ENCODE measurements around the gene ZSCAN5A.
"Not testable (repeated sequence)": the region's sequence is repeated elsewhere in the genome, so short reads cannot be mapped to it uniquely, and the experiment has no call there.

Gene ZSCAN5A

DNA sequence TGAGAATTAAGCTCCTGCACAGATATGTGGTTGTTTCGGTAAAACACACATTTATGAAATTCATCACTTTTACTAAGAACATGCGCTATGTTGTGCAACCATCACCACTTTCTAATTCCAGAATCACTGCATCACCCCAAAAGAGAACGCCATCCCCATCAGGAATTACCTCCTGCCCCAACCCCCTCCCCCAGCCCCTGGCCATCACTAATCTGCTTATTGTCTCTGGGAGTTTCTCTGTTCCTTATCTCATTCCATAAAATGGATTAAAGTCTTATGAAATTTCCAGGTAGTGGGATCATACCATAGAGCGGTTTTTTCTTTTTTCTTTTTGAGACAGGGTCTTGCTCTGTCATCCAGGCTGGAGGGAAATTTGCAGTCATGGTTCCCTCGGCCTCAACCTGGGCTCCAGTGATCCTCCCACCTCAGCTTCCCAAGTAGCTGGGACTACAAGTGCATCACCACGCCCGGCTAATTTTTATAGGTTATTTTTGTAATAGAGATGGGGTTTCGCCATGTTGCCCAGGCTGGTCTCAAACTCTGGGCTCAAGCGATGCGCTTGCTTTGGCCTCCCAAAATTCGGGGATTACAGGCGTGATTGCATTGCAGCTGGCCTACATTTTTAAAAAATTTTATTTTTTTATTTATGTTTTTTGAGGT, 120.5 kb downstream of the ZSCAN5A start:
- H3K4me3 ChIP-seq (ENCODE audit: low read length): no peak overlapping the region
- no peak for DNase-seq (ENCODE audit: low read depth)
- TF ChIP-seq, protein P1, sequence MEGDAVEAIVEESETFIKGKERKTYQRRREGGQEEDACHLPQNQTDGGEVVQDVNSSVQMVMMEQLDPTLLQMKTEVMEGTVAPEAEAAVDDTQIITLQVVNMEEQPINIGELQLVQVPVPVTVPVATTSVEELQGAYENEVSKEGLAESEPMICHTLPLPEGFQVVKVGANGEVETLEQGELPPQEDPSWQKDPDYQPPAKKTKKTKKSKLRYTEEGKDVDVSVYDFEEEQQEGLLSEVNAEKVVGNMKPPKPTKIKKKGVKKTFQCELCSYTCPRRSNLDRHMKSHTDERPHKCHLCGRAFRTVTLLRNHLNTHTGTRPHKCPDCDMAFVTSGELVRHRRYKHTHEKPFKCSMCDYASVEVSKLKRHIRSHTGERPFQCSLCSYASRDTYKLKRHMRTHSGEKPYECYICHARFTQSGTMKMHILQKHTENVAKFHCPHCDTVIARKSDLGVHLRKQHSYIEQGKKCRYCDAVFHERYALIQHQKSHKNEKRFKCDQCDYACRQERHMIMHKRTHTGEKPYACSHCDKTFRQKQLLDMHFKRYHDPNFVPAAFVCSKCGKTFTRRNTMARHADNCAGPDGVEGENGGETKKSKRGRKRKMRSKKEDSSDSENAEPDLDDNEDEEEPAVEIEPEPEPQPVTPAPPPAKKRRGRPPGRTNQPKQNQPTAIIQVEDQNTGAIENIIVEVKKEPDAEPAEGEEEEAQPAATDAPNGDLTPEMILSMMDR (IDR thresholded peaks at IDR 0.05; ENCODE audit: insufficient read depth, low read depth, low read length, missing control alignments): no peak

DNA sequence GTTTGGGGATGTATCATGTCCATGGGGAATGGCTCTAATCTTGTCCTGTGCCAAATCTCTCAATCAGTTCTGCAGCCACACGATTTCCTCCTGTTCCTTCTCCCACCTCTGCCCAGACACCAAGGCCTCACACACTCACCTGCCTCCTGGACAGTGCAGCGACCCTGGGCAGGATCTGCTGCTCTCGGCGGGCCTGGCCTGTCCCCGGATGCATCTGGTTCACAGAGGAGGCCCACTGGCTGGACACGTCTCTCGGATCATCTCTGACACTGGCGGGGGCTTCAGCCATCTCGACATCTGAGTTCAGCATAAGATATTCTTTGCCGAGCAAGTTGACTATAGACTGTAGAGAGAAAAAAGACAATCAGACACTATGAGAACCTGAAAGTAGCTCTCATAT, 122.9 kb downstream of the ZSCAN5A start:
- TF ChIP-seq, protein P1 (IDR thresholded peaks at IDR 0.05; ENCODE audit: insufficient read depth, low read depth, low read length, missing control alignments): no peak
- no peak for DNase-seq (ENCODE audit: low read depth)
- no peak overlapping the region for H3K4me3 ChIP-seq (ENCODE audit: low read length)

DNA sequence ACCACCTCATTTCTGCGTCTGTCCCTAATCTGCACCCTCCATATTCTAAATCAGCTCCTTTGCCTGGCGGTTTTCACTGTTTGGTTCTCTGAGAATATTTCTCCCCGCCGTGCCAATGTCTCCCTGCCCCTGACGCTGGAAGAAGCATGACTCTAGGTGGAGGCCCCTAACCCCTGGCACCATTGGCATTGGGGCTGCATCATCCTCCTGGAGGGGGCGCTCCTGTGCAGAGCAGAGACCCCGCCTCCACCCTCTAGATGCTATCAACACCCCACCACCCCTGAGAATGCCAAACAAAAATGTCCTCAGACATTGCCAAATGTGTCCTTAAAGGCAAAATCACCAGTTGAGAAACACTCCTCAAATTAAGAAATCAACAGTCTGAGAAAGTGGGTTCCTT, 123.5 kb downstream of the ZSCAN5A start:
- no peak overlapping the region for H3K4me3 ChIP-seq (ENCODE audit: low read length)
- no peak for DNase-seq (ENCODE audit: low read depth)
- TF ChIP-seq, protein P1 (IDR thresholded peaks at IDR 0.05; ENCODE audit: insufficient read depth, low read depth, low read length, missing control alignments): no peak

DNA sequence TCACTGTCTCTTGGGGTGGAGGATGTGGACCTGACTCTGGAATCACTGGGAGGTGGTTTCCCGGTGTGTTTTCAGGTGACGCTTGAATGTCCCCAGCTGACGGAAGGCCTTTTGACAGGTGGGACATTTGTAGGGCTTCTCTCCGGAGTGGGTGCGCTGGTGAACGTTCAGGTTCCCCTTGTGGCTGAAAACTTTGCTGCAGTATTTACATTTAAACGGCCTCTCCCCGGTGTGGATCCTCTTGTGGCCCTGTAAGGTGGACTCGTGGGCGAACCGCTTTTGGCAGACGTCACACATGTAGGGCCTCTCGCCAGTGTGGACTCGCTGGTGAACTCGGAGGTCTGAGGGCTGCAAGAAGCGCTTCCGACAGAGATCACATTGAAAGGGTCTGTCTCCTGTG, 124.9 kb downstream of the ZSCAN5A start:
- no peak for DNase-seq (ENCODE audit: low read depth)
- no peak overlapping the region for H3K4me3 ChIP-seq (ENCODE audit: low read length)
- TF ChIP-seq, protein P1 (IDR thresholded peaks at IDR 0.05; ENCODE audit: insufficient read depth, low read depth, low read length, missing control alignments): no peak

DNA sequence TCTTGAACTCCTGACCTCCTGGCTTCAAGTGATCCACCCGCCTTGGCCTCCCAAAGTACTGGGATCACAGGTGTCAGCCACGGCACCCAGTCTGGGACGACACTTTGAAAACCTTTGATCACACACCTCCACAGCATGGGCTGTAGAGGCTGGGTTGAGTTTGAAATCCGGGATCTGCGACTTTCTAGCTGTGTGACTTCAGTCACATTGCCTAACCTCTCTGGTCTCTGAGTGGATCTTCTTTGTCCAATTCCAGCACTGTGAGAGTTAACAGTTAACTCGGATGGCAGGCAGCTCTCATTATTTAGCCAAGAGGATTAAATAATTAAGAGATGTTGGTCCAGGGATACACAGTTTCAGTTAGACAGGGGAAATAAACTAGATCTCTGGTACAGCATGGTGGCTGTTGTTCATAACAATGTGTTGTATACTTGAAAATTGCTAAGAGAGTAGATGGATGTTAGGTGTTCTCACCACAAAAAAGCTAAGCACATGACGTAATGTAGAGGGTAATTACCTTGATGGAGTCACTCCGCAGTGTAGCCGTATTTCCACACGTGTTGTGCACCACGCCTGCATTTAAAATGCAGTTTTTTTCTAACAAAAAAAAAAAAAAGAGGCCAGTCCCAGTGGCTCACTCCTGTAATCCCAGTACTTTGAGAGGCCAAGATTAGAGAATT, 136.9 kb downstream of the ZSCAN5A start:
- no peak overlapping the region for H3K4me3 ChIP-seq (ENCODE audit: low read length)
- TF ChIP-seq, protein P1 (IDR thresholded peaks at IDR 0.05; ENCODE audit: insufficient read depth, low read depth, low read length, missing control alignments): no peak
- no peak for DNase-seq (ENCODE audit: low read depth)

DNA sequence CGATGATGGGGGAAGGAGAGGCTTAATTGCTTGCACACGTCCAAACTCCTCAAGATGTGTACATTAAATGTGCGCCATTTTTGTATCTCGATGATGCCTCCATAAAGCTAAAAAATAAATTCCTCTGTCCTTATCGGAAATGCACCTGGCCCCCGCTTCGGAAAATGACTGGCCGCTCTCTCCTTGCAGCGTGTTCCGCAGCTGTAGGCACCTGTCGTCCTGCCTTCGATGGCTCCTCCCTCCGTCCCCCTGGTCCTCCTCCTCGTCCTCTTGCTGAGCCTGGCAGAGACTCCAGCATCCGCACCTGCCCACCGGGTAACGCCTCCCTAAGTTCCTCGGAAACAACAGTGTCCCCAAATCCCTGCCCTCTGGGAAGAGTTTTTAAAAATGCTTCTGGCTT, 137.8 kb downstream of the ZSCAN5A start:
- no peak for DNase-seq (ENCODE audit: low read depth)
- H3K4me3 ChIP-seq (ENCODE audit: low read length): no peak overlapping the region
- TF ChIP-seq, protein P1 (IDR thresholded peaks at IDR 0.05; ENCODE audit: insufficient read depth, low read depth, low read length, missing control alignments): no peak

DNA sequence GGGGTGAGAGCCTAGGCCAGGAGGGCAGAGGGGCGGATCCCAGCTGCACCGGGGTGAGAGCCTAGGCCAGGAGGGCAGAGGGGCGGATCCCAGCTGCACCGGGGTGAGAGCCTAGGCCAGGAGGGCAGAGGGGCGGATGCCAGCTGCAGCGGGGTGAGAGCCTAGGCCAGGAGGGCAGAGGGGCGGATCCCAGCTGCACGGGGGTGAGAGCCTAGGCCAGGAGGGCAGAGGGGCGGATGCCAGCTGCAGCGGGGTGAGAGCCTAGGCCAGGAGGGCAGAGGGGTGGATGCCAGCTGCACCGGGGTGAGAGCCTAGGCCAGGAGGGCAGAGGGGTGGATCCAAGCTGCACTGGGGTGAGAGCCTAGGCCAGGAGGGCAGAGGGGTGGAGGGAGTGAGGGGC, 138.3 kb downstream of the ZSCAN5A start:
- H3K4me3 ChIP-seq (ENCODE audit: low read length); DNase-seq (ENCODE audit: low read depth): not testable (repeated sequence)

DNA sequence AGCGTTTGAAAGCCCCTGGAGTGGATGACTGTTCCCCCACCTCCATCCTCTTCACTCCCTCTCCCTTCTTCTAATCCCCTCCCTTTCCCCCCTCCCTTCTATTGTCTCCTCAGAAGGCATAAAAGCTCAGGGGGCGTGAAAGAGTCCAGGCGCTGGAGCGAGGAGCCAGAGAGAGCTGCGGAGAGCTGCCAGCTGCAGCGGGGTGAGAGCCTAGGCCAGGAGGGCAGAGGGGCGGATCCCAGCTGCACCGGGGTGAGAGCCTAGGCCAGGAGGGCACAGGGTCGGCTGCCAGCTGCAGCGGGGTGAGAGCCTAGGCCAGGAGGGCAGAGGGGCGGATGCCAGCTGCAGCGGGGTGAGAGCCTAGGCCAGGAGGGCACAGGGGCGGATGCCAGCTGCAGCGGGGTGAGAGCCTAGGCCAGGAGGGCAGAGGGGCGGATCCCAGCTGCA, 138.8 kb downstream of the ZSCAN5A start, which contains the start of gene GALP:
Gene GALP, plus strand, starts transcription at position 148 of the 447 bp plus-strand sequence. CDS start 1,101 bp downstream, outside the sequence.
- not testable (repeated sequence) for DNase-seq (ENCODE audit: low read depth)

More for the DNA sequence above, 138.8 kb downstream of the ZSCAN5A start, which contains the start of gene GALP:
- H3K4me3 ChIP-seq (ENCODE audit: low read length): not testable (repeated sequence)
